ENCODE results near the gene SGIP1. TPM values are rescaled to one million over a fixed set of nuclear protein-coding genes. Genes with fewer than 3 reads are reported as not detected.

Gene SGIP1
- total RNA-seq, 2 donors from 2014 or later: 1.2 to 3.1 TPM

DNA sequence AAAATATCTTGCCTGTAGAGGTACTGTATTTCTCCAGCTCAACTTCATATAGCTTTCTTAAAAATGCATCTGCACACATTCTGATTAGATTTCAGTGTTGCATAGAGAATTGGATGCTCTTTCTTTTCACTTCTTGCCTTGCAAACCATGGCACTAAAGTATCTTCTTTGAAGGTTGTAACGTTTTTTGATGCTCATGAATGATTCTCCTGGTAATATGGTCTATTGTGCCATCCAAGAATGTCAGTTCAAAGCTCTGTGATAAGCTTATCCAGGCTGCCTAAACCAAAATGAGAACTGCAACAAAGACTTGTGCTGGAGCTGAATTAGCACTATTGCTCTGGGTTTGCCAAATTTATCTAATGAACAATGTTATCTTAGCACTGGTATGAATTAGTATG is 1.9 kb downstream of the SGIP1 start:
- H3K27me3 ChIP-seq: no peaks in the 10 kb centered on the region
- H3K9ac ChIP-seq (ENCODE audit: low read depth in 2 of 2, low read length in 2 of 2): no peak overlapping the region
- H3K36me3 ChIP-seq: no peaks in the 10 kb centered on the region
- no peaks in the 10 kb centered on the region for H3K9me3 ChIP-seq
- no peak overlapping the region for H3K27ac ChIP-seq
- no peak for DNase-seq
- intact Hi-C loops (cut with DNase I): no loop called here
- H3K4me3 ChIP-seq: no peak overlapping the region
- H3K4me1 ChIP-seq: no peaks in the 10 kb centered on the region
- TF ChIP-seq, protein P1, sequence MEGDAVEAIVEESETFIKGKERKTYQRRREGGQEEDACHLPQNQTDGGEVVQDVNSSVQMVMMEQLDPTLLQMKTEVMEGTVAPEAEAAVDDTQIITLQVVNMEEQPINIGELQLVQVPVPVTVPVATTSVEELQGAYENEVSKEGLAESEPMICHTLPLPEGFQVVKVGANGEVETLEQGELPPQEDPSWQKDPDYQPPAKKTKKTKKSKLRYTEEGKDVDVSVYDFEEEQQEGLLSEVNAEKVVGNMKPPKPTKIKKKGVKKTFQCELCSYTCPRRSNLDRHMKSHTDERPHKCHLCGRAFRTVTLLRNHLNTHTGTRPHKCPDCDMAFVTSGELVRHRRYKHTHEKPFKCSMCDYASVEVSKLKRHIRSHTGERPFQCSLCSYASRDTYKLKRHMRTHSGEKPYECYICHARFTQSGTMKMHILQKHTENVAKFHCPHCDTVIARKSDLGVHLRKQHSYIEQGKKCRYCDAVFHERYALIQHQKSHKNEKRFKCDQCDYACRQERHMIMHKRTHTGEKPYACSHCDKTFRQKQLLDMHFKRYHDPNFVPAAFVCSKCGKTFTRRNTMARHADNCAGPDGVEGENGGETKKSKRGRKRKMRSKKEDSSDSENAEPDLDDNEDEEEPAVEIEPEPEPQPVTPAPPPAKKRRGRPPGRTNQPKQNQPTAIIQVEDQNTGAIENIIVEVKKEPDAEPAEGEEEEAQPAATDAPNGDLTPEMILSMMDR (IDR thresholded peaks at IDR 0.05): no peak

DNA sequence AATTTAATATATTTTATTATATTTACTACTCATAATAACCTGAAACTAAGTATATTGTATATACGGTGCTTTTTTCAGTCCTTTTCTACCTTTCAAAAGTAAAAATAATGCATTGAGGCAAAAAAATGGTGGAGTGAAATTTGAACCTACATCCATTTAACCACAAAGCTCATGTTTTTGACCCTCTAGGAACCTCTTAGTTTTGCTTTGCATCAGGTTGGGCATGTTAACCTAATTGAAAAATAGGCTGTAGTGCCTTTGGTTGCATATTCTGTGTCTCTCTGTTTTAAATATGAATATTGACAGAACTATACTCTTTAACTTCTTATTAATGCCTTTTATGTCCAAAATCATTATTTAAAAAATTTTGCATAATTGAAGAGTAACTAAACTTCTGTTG is 3.8 kb downstream of the SGIP1 start:
- H3K36me3 ChIP-seq: no peaks in the 10 kb centered on the region
- no peak overlapping the region for H3K4me3 ChIP-seq
- H3K4me1 ChIP-seq: no peaks in the 10 kb centered on the region
- intact Hi-C loops (cut with DNase I): no loop called here
- TF ChIP-seq, protein P1 (IDR thresholded peaks at IDR 0.05): no peak
- no peak overlapping the region for H3K9ac ChIP-seq (ENCODE audit: low read depth in 2 of 2, low read length in 2 of 2)
- no peak overlapping the region for H3K27ac ChIP-seq
- no peaks in the 10 kb centered on the region for H3K9me3 ChIP-seq
- no peak for DNase-seq
- H3K27me3 ChIP-seq: no peaks in the 10 kb centered on the region

- H3K27ac ChIP-seq: no peak overlapping the region
- TF ChIP-seq, protein P1 (IDR thresholded peaks at IDR 0.05): no peak
- intact Hi-C loops (cut with DNase I): no loop called here
Measured at GRCh38 chr1:66539491-66539890, 5.5 kb downstream of the SGIP1 start.

GRCh38 chr1:66540434-66541032 is 6.6 kb downstream of the SGIP1 start:
- TF ChIP-seq, protein P1 (IDR thresholded peaks at IDR 0.05): no peak

More at GRCh38 chr1:66539491-66539890, 5.5 kb downstream of the SGIP1 start:
- H3K9ac ChIP-seq (ENCODE audit: low read depth in 2 of 2, low read length in 2 of 2): no peak overlapping the region
- H3K27me3 ChIP-seq: no peaks in the 10 kb centered on the region
- H3K4me3 ChIP-seq: no peak overlapping the region
- no peaks in the 10 kb centered on the region for H3K4me1 ChIP-seq
- no peak for DNase-seq
- no peaks in the 10 kb centered on the region for H3K9me3 ChIP-seq
- no peaks in the 10 kb centered on the region for H3K36me3 ChIP-seq

GRCh38 chr1:66542314-66542713 is 8.4 kb downstream of the SGIP1 start:
- intact Hi-C loops (cut with DNase I): no loop called here
- H3K9ac ChIP-seq (ENCODE audit: low read depth in 2 of 2, low read length in 2 of 2): no peak overlapping the region
- no peaks in the 10 kb centered on the region for H3K27me3 ChIP-seq
- H3K4me3 ChIP-seq: no peak overlapping the region
- no peak for DNase-seq
- H3K27ac ChIP-seq: no peak overlapping the region
- no peaks in the 10 kb centered on the region for H3K36me3 ChIP-seq
- TF ChIP-seq, protein P1 (IDR thresholded peaks at IDR 0.05): no peak
- no peaks in the 10 kb centered on the region for H3K4me1 ChIP-seq
- H3K9me3 ChIP-seq: no peaks in the 10 kb centered on the region

More at GRCh38 chr1:66540434-66541032, 6.6 kb downstream of the SGIP1 start:
- Histone ChIP-seq H3K9me3 (no peaks in the 10 kb centered on the region), H3K36me3 (no peaks in the 10 kb centered on the region), H3K27me3 (no peaks in the 10 kb centered on the region), H3K4me3 (no peak overlapping the region), H3K9ac (ENCODE audit: low read depth in 2 of 2, low read length in 2 of 2) (no peak overlapping the region), H3K27ac (no peak overlapping the region), H3K4me1 (no peaks in the 10 kb centered on the region)
- intact Hi-C loops (cut with DNase I): no loop called here
- no peak for DNase-seq

Measured in colonic mucosa (tissue), 4 donors.